Mammary epithelial cell (primary cell): ENCODE data around the gene UBE3D.

ENCODE experiments used
- CTCF ChIP-seq, 2 donors: IDR thresholded peaks in 1 of 2; conservative IDR thresholded peaks in 1 of 2; 2 replicates each; pipeline ENCODE4 v1.5.1; 2011 to 2012; ENCODE audit warnings: inconsistent platforms in 2 of 2, low read length in 2 of 2, mild to moderate bottlenecking in 2 of 2, control low read depth in 1 of 2, low read depth in 1 of 2; ENCODE audit not compliant: insufficient read depth in 1 of 2; ENCODE audit errors: extremely low read depth in 1 of 2
- EZH2 ChIP-seq: IDR thresholded peaks from 2 replicates; pipeline ENCODE4 v1.6.1; 2012; ENCODE audit warnings: low read length, inconsistent platforms, borderline replicate concordance

GRCh38 chr6:82954937-82955577 is 110.6 kb downstream of the UBE3D start:
- TF ChIP-seq CTCF (conservative IDR thresholded peaks at IDR 0.05 in 1 of 2, IDR thresholded peaks at IDR 0.05 in 1 of 2; ENCODE audit: extremely low read depth in 1 of 2, insufficient read depth in 1 of 2, low read depth in 1 of 2, low read length in 2 of 2) (no peak), EZH2 (no peak)
